HG03095 (cell line): ENCODE data around the gene XYLB.
"Not testable (repeated sequence)": the region's sequence is repeated elsewhere in the genome, so short reads cannot be mapped to it uniquely, and the experiment has no call there.

Source experiments
- ATAC-seq: cut with Tn5 transposase; IDR thresholded peaks from one replicate; pipeline ENCODE4 v1.9.1; 2021; ENCODE audit warnings: moderate library complexity; ENCODE audit not compliant: unreplicated experiment

The XYLB gene

DNA sequence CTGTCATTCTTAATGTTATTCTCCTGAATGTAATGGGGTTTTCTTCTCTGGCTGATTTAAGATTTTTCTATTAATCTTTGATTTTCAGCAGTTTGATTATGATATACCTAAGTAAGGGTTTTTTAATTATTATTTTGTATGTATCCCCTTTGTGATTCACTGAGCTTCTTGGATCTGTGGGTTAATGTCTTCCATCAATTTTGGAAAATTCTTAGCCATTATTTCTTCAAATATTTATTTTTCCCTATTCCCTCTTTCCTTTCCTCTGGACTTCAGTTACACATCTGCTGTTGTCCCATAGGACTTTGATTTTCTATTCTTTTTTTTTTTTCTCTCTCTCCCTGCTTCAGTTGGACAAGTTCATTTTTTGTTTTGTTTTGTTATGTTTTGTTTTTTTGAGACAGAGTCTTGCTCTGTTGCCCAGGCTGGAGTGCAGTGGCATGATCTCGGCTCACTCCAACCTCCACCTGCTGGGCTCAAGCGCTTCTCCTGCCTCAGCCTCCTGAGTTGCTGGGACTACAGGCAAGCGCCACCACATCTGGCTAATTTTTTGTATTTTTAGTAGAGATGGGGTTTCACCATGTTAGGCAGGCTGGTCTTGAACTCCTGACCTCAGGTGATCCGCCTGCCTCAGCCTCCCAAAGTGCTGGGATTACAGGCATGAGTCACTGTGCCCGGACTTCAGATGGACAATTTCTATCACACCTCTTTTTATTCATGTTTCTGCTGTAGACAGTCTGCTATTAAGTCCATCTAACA is 40.6 kb downstream of the XYLB start:
- ATAC-seq = no peak

GRCh38 chr3:38387862-38388261 is 41.3 kb downstream of the XYLB start:
- ATAC-seq = no peak

DNA sequence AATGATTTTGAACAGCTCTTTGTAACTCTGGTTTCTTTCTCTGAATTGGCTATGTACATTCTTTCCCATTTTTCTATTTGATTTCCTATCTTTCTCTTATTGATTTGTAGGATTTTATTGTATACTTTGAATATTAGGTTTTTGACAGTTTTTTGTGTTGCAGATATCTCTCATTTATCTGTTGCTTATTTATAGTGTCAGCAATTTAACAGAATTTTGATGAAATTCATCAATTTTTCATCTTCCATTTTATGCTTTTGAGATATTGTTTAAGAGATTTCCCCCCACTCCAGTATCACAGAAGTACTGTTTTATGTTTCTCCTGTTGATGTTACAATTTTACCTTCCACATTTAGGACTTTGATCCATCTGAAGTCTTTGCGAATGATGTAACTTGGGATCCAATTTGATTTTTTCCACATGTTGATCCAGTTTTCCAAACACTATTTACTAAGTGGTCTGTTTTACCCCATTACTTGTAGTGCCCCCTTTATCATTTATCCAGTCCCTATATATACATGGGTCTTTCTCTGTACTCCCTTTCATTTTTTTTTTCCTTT is 46.1 kb downstream of the XYLB start:
- ATAC-seq = no peak

DNA sequence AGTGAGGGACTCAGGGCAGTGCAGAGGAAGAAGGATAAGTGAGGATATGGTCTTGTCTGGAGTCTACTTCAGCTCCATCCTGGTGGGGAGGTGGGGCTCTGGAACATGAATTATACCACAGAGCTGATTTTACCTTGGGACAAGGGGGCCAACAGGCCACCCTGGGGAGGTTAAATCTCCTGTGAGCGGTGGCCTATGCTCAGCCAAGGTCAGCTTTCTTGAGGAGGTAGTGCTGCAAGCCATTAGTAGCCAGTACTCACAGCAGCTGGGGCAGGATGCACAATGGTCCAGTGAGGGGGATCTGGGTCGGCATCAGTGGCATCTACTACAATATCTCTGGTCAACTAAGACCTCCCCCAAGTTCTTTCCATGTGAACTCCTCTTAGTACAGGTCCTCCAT is 49.7 kb downstream of the XYLB start:
- no peak for ATAC-seq

DNA sequence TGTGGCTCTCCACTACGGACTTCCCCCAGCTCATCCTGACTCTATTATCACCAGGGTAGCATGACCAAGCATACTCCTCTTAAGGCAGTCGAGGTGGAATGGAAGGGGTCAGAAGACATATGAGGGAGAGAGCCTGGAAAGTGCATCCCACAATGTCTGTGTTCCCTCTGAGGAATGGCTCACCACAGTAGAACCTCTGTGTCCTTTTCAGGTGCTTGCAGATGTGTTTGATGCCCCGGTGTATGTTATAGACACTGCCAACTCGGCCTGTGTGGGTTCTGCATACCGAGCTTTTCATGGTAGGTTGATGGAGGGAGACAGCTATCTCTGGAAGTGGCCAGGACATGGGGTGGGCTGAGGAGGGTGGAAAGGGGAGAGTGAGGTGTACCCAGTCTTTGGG is 50.3 kb downstream of the XYLB start:
- no peak for ATAC-seq

DNA sequence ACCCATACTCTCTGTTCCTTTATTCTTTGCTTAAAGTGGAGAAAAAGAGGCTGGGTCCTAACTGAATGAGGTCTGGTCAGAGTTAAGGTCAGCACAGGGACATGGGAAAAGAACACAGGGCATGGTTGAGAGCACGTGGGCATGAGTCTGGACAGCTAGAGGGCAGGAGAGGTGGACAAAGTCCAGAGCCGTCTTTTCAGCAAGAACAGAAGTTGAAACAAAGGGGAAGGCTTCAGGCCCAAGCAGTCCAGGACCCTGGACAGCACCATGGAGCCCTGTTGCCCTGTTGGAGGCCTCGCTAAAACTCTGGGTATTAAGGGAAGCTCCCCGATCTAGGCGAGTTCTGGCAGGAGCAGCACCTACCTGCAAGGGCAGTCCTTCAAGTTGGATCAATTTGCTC is 50.7 kb downstream of the XYLB start:
- no peak for ATAC-seq

GRCh38 chr3:38401246-38401962 is 54.8 kb downstream of the XYLB start:
- ATAC-seq = no peak

DNA sequence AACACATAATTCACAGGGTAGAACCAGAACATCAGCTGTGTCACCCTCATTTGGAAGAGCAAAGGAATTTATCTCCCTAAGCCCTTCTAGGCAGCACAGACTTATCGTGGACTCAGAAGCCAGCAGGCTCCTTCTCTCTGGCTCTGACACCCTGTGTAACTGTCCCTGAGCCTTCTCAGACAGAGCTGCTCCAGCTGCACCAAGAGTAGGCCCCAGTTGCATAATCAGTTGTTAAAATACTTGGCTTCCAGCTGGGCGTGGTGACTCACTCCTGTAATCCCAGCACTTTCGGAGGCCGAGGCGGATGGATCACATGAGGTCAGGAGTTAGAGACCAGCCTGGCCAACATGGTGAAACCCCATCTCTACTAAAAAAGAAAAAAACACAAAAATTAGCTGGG is 57.7 kb downstream of the XYLB start:
- no peak for ATAC-seq

- ATAC-seq = no peak
Observed at GRCh38 chr3:38411591-38411990, 65.0 kb downstream of the XYLB start.

- not testable (repeated sequence) for ATAC-seq
Observed at GRCh38 chr3:38420758-38421157, 74.2 kb downstream of the XYLB start.

DNA sequence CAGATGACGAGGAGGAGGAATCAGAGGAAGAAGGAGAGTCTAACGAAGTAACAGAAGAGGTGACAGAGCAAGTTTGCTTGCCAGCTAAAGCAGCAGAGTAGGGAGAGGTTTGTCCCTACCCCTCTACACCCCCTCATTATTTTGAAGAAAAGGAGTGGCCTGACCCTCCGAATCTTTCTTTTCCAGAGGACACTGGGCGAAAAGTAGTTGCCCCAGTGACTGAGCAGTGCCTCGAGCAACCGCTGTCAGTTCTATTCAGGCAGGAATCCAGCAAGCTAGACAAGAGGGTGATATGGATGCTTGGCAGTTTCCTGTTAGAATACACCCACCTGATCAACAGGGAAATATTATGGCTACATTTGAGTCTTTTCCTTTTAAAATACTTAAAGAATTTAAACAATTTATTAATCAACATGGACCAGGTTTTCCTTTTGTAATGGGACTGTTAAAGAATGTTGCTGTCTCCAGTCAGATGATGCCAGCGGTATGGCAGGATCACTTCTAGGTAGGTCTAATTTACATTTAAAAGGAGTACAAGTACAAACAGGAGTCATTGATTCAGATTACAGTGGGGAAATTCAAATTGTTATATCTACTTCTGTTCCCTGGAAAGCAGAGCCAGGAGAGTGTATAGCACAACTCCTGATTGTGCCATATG is 75.2 kb downstream of the XYLB start:
- ATAC-seq = no peak

GRCh38 chr3:38426798-38427426 is 80.3 kb downstream of the XYLB start:
- ATAC-seq = not testable (repeated sequence)

- ATAC-seq = not testable (repeated sequence)
Observed at GRCh38 chr3:38432871-38433658, 86.5 kb downstream of the XYLB start.

DNA sequence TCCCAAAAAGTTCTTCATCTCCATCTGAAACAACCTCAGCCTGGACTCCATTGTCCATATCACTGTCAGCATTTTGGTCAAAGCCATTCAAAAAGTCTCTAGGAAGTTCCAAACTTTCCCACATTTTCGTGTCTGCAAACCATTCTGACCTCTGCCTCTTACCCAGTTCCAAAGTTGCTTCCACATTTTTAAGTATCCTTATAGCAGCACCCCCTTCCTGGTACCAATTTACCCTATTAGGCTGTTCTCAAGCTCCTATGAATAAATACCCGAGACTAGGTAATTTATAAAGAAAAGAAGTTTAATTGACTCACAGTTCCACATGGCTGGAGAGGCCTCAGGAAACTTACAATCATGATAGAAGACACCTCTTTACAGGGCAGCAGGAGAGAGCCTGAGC is 87.1 kb downstream of the XYLB start:
- not testable (repeated sequence) for ATAC-seq

- not testable (repeated sequence) for ATAC-seq
Observed at GRCh38 chr3:38438436-38439069, 92.0 kb downstream of the XYLB start.

DNA sequence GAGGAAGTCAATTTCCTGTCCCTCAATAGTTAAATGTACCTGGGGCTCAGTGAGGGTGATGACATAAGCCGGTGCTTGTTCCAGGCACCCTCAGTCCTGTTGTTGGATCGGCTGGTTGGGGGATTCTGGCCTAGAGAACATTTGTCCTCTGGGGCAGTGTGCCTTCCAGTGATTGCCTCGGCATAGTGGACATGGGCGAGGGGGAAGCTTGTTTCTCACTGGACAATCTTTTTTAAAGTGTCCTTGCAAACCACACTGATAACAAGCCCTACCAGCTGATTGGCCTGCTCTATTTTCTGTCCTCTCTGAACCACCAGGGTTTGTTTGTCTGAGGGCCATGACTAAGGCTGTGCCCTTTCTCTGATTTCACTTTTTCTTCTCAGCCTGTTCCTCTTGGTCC is 96.6 kb downstream of the XYLB start:
- not testable (repeated sequence) for ATAC-seq

DNA sequence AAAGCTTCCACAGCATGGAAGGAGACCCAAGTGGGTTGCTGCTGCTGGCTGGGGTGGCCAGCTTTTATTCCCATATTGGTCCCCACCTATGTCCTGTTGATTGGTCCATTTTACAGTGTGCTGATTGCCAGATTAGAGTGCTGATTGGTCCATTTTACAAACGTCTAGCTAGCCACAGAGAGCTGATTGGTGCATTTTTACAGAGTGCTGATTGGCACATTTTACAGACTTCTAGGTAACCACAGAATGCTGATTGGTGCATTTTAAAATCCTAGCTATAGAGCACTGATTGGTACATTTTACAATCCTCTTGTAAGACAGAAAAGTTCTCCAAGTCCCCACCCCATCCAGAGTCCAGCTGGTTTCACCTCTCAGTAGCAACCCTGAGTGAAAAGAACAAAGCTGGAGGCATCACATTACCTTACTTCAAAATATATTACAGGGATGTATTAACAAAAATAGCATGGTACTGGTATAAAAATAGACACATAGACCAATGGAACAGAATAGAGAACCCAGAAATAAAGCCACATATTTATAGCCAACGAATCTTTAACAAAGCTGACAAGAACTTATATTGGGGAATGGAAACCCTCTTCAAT is 99.6 kb downstream of the XYLB start:
- no peak for ATAC-seq

- no peak for ATAC-seq
Observed at GRCh38 chr3:38446812-38447211, 100.2 kb downstream of the XYLB start.

DNA sequence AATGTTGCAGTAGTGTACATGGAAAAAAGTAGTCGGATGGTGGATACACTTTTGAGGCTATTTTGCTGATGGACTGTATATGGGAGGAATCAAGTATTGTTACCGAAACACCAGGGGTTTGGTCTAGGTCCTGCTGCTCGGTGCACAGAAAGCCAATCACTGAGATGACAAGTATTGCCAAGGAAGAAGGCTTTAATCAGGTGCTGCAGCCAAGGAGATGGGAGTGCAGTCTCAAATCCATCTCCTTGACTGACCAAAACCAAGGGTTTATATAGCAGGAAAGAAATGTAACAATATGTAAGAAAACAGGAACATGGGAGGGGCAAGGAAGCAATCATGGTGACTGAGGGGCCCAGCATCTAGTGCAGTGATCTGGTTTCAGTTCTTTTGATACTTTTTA is 104.3 kb downstream of the XYLB start:
- ATAC-seq = no peak
